ENCODE data around the gene BICRA. TPM values are rescaled to one million over a fixed set of nuclear protein-coding genes. Genes with fewer than 3 reads are reported as not detected.

BICRA gene
- total and polyA plus RNA-seq, 9 of the 15 experiments (the other 6 are each of a cell fraction or from before 2014, with no cell fraction given): 0.01 to 8.8 (median 1.2) TPM

- TF ChIP-seq SFPQ (IDR thresholded peaks at IDR 0.05; ENCODE audit: low read depth, low read length): no peak
- no peak for TF ChIP-seq PHF20 (IDR thresholded peaks at IDR 0.05; ENCODE audit: partially characterized antibody)
- no peak for TF ChIP-seq POLR2H (tag; IDR thresholded peaks at IDR 0.05; ENCODE audit: low read depth)
- peak; percentile 56 for TF ChIP-seq EGR1 (conservative IDR thresholded peaks at IDR 0.05)
- no peak for TF ChIP-seq ZNF79 (CRISPR knock-in tag; IDR thresholded peaks at IDR 0.05; ENCODE audit: low read depth)
- TF ChIP-seq SP1 (CRISPR knock-in tag; IDR thresholded peaks at IDR 0.05): no peak
- TF ChIP-seq XRCC3 (IDR thresholded peaks at IDR 0.05): no peak
- TF ChIP-seq JUN (IDR thresholded peaks at IDR 0.05; ENCODE audit: borderline replicate concordance, low read depth, low read length): no peak
- TF ChIP-seq JUN (CRISPR knock-in tag; IDR thresholded peaks at IDR 0.05; ENCODE audit: borderline replicate concordance): no peak
- no peak for TF ChIP-seq TFAP4 (CRISPR knock-in tag; IDR thresholded peaks at IDR 0.05; ENCODE audit: borderline replicate concordance)
- no peak for TF ChIP-seq SRSF9 (IDR thresholded peaks at IDR 0.05; ENCODE audit: borderline replicate concordance, low read depth, low read length)
- TF ChIP-seq RB1 (IDR thresholded peaks at IDR 0.05; ENCODE audit: low read depth): peak; percentile 28
- TF ChIP-seq TAF1 (IDR thresholded peaks at IDR 0.05; ENCODE audit: control insufficient read depth, extremely low read depth, insufficient read depth, low read length, severe bottlenecking): peak; percentile 56
- TF ChIP-seq RFX5 (IDR thresholded peaks at IDR 0.05; ENCODE audit: low read depth, low read length): no peak
- TF ChIP-seq ETS1 (conservative IDR thresholded peaks at IDR 0.05; ENCODE audit: control insufficient read depth, low read depth, low read length): 0 out of 2 replicates have a peak, but pooled peaks have one; percentile 56
- TF ChIP-seq KLF13 (tag; IDR thresholded peaks at IDR 0.05; ENCODE audit: borderline replicate concordance, low read depth): no peak
- no peak for TF ChIP-seq SOX6 (IDR thresholded peaks at IDR 0.05)
- TF ChIP-seq POLR2AphosphoS5 (IDR thresholded peaks at IDR 0.05; ENCODE audit: control insufficient read depth, insufficient read depth, low read depth, low read length): 0 out of 2 replicates have a peak, but pooled peaks have one; percentile 24
- no peak for TF ChIP-seq ZNF717 (CRISPR knock-in tag; IDR thresholded peaks at IDR 0.05)
- no peak for TF ChIP-seq RBM17 (IDR thresholded peaks at IDR 0.05; ENCODE audit: borderline replicate concordance, low read depth, low read length)
- no peak for TF ChIP-seq IRF9 (tag; IDR thresholded peaks at IDR 0.05)
- no peak for TF ChIP-seq ZNF445 (CRISPR knock-in tag; IDR thresholded peaks at IDR 0.05; ENCODE audit: low read depth)
These were observed at the start of gene BICRA (continued) for GRCh38 chr19:47608969-47609905.

Data from K562 (cell line).